ENCODE measurements around the gene TCERG1L. TPM values are rescaled to one million over a fixed set of nuclear protein-coding genes. Genes with fewer than 3 reads are reported as not detected.

Gene TCERG1L
- total RNA-seq, 4 donors from 2014 or later = not detected

- Histone ChIP-seq H3K27ac (no peak overlapping the region), H3K4me1 (no peaks in the 10 kb centered on the region), H3K36me3 (no peaks in the 10 kb centered on the region), H3K4me3 (no peak overlapping the region), H3K27me3 (no peaks in the 10 kb centered on the region), H3K9me3 (no peaks in the 10 kb centered on the region)
- no peak for DNase-seq
- TF ChIP-seq CTCF (IDR thresholded peaks at IDR 0.05) = no peak
- no peak for TF ChIP-seq POLR2A (IDR thresholded peaks at IDR 0.05)
Observed at GRCh38 chr10:131062621-131063260, 248.8 kb downstream of the TCERG1L start.

- no peak overlapping the region for H3K27ac ChIP-seq
- H3K4me3 ChIP-seq = no peak overlapping the region
- DNase-seq = no peak
- H3K9me3 ChIP-seq = no peaks in the 10 kb centered on the region
- no peaks in the 10 kb centered on the region for H3K36me3 ChIP-seq
- H3K4me1 ChIP-seq = no peaks in the 10 kb centered on the region
- TF ChIP-seq CTCF (IDR thresholded peaks at IDR 0.05) = no peak
- TF ChIP-seq POLR2A (IDR thresholded peaks at IDR 0.05) = no peak
- H3K27me3 ChIP-seq = no peaks in the 10 kb centered on the region
Observed at GRCh38 chr10:131061216-131061615, 250.3 kb downstream of the TCERG1L start.

- DNase-seq = no peak
- no peak overlapping the region for H3K4me3 ChIP-seq
Observed at GRCh38 chr10:131059881-131060280, 251.6 kb downstream of the TCERG1L start.

GRCh38 chr10:131058799-131059198 is 252.7 kb downstream of the TCERG1L start:
- no peak for DNase-seq
- TF ChIP-seq CTCF (IDR thresholded peaks at IDR 0.05) (no peak), POLR2A (IDR thresholded peaks at IDR 0.05) (no peak)

More at GRCh38 chr10:131059881-131060280, 251.6 kb downstream of the TCERG1L start:
- Histone ChIP-seq H3K4me1 (no peaks in the 10 kb centered on the region), H3K27ac (no peak overlapping the region), H3K27me3 (no peaks in the 10 kb centered on the region), H3K9me3 (no peaks in the 10 kb centered on the region), H3K36me3 (no peaks in the 10 kb centered on the region)
- TF ChIP-seq CTCF (IDR thresholded peaks at IDR 0.05) (no peak), POLR2A (IDR thresholded peaks at IDR 0.05) (no peak)

GRCh38 chr10:131056781-131057180 is 254.7 kb downstream of the TCERG1L start:
- no peaks in the 10 kb centered on the region for H3K36me3 ChIP-seq
- H3K4me3 ChIP-seq = no peak overlapping the region
- TF ChIP-seq POLR2A (IDR thresholded peaks at IDR 0.05) = no peak
- no peak for TF ChIP-seq CTCF (IDR thresholded peaks at IDR 0.05)
- H3K27ac ChIP-seq = no peak overlapping the region
- DNase-seq = no peak
- no peaks in the 10 kb centered on the region for H3K27me3 ChIP-seq
- H3K4me1 ChIP-seq = no peaks in the 10 kb centered on the region
- H3K9me3 ChIP-seq = no peaks in the 10 kb centered on the region

More at GRCh38 chr10:131058799-131059198, 252.7 kb downstream of the TCERG1L start:
- H3K27me3 ChIP-seq = no peaks in the 10 kb centered on the region
- no peaks in the 10 kb centered on the region for H3K9me3 ChIP-seq
- no peaks in the 10 kb centered on the region for H3K36me3 ChIP-seq
- no peaks in the 10 kb centered on the region for H3K4me1 ChIP-seq
- no peak overlapping the region for H3K27ac ChIP-seq
- no peak overlapping the region for H3K4me3 ChIP-seq

Measured in Peyer's patch (tissue), 4 donors.